Thyroid gland (tissue), 4 donors: ENCODE measurements around the gene DISC1. TPM values are rescaled to one million over a fixed set of nuclear protein-coding genes. Genes with fewer than 3 reads are reported as not detected.

Experiments used
- DNase-seq, 2 donors: peaks; one replicate each; pipeline ENCODE4 v3.0.0-alpha.2; 2019
- H3K27ac ChIP-seq, 3 donors: fragments of 200-600 bp; sonication (generic); 1 replicate in 2 of 3; 2 replicates in 1 of 3; pipeline ENCODE4 v1.5.1; 2016 to 2019; ENCODE audit warnings: mild to moderate bottlenecking in 1 of 3, moderate library complexity in 1 of 3
- H3K27me3 ChIP-seq: fragments of 200-600 bp; sonication (generic); one replicate; pipeline ENCODE4 v1.5.1; 2019
- H3K36me3 ChIP-seq, 2 donors: fragments of 200-600 bp; sonication (generic); one replicate each; pipeline ENCODE4 v1.5.1; 2016 to 2019
- H3K4me1 ChIP-seq, 2 donors: fragments of 200-600 bp; sonication (generic); one replicate each; pipeline ENCODE4 v1.5.1; 2017 to 2019
- H3K4me3 ChIP-seq, 3 donors: fragments of 200-600 bp; sonication (generic); replicated peaks in 1 of 3; 1 replicate in 2 of 3; 2 replicates in 1 of 3; pipeline ENCODE4 v1.5.1; 2016; ENCODE audit warnings: mild to moderate bottlenecking in 1 of 3
- H3K9me3 ChIP-seq: fragments of 200-600 bp; sonication (generic); one replicate; pipeline ENCODE4 v1.5.1; 2017
- POLR2A ChIP-seq, 2 donors: fragments of 450-650 bp; IDR thresholded peaks; one replicate each; pipeline ENCODE4 v1.6.1; 2017; ENCODE audit warnings: antibody characterized with exemption in 2 of 2, mild to moderate bottlenecking in 2 of 2, moderate library complexity in 1 of 2
- WGBS, 2 donors: methylation state at CpG; one replicate each; pipeline ENCODE4 v1.1.5; 2017; 5-methylcytosine and 5-hydroxymethylcytosine counted together
- intact Hi-C: fragments of 100-400 bp; cut with DNase I; formaldehyde crosslinking; loops from one replicate; pipeline ENCODE4 v1.15.1; 2023
- total RNA-seq, 4 donors: library from RNA; depleted of rRNA; stranded (reverse); fragments of >200 nt; gene quantifications; one replicate each; pipeline ENCODE4 v1.2.3, GENCODE V29; 2016
- TF ChIP-seq, protein P1 (sequence below), 6 experiments: fragments of 200-600 bp in 3 of 6; fragments of 450-650 bp in 3 of 6; sonication (generic) in 3 of 6; IDR thresholded peaks; one replicate each; pipeline ENCODE4 v1.5.1; 2016 to 2019; ENCODE audit warnings: antibody characterized with exemption in 6 of 6, mild to moderate bottlenecking in 2 of 6, inconsistent platforms in 1 of 6, moderate library complexity in 1 of 6

DISC1 gene
- total RNA-seq, 4 donors from 2014 or later: 6.9 to 17.7 (median 9.8) TPM

DNA sequence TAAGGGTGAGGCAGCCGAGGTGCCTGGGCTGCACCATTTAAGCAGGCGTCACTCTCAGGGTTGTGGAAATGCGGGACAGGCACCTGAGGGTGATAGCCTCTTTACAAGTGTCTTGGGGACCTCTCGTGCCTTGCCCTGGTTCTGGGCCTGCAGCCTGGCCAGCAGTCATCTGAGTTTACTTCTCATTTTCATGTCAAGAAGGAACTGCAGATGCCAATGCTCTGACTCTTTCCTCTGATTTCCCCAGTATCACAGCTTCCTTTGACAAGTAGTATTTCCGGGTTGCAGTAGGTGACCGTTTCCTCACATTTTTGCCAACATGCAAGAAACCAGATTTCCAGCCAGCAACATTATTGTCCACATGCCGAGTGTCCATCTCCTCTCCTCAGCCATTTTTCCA, 286.9 kb downstream of the DISC1 start:
- Histone ChIP-seq H3K27me3 (no peaks in the 10 kb centered on the region), H3K9me3 (no peaks in the 10 kb centered on the region), H3K4me3 (no peak overlapping the region), H3K36me3 (no peaks in the 10 kb centered on the region), H3K27ac (no peak overlapping the region), H3K4me1 (peaks cover 0 to 4% of the 10 kb centered on the region in 2 donors)
- TF ChIP-seq POLR2A (IDR thresholded peaks at IDR 0.05): no peak
- TF ChIP-seq, protein P1, sequence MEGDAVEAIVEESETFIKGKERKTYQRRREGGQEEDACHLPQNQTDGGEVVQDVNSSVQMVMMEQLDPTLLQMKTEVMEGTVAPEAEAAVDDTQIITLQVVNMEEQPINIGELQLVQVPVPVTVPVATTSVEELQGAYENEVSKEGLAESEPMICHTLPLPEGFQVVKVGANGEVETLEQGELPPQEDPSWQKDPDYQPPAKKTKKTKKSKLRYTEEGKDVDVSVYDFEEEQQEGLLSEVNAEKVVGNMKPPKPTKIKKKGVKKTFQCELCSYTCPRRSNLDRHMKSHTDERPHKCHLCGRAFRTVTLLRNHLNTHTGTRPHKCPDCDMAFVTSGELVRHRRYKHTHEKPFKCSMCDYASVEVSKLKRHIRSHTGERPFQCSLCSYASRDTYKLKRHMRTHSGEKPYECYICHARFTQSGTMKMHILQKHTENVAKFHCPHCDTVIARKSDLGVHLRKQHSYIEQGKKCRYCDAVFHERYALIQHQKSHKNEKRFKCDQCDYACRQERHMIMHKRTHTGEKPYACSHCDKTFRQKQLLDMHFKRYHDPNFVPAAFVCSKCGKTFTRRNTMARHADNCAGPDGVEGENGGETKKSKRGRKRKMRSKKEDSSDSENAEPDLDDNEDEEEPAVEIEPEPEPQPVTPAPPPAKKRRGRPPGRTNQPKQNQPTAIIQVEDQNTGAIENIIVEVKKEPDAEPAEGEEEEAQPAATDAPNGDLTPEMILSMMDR (IDR thresholded peaks at IDR 0.05): no peak
- intact Hi-C loops: no loop called here
- WGBS, 2 donors: 84 to 89% methylated on average over 7 of the region's 7 CpGs
- DNase-seq: no peak

DNA sequence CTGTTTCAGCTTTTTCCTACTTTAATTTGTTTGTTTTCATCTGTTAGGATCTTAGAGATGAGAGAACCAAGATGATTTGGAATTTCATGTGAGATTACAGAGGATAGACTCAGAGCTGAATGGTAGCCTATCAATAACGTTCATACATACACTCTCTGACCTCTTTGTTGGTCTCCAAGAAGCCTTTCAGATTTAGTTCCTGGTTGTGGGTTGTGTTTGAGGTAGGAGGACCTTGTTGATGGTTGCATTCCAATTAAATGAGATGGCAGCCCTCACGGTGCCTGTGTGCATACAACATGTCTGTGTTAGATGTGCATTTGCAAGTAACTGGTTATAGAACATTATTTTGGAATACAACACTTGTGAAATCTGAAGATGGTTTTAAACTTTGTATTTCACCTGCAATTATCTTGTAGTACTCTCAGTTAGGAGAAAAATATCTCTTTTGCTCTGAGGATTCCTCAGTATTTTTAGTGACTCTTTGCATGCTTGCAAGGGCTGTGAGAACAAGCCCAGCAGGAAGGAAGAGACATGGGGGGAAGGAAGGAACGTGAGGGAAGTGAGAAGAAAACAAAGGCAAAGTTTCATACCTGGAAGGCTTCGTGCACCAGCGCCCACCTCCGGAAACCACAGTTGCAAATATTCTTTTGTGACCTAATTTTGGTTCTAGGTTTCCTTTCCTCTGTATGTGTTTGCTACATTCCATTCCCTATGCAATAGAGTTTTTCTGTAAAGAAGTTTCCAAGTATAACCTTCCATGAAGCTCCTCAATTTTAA, 291.8 kb downstream of the DISC1 start:
- intact Hi-C loops: no loop called here
- WGBS, 2 donors: 58 to 63% methylated on average over 6 of the region's 6 CpGs
- Histone ChIP-seq H3K9me3 (no peaks in the 10 kb centered on the region), H3K36me3 (no peaks in the 10 kb centered on the region), H3K27me3 (no peaks in the 10 kb centered on the region), H3K4me3 (no peak overlapping the region), H3K27ac (no peak overlapping the region), H3K4me1 (peaks cover 0 to 12% of the 10 kb centered on the region in 2 donors)
- TF ChIP-seq, protein P1 (IDR thresholded peaks at IDR 0.05): no peak
- no peak for TF ChIP-seq POLR2A (IDR thresholded peaks at IDR 0.05)
- no peak for DNase-seq

DNA sequence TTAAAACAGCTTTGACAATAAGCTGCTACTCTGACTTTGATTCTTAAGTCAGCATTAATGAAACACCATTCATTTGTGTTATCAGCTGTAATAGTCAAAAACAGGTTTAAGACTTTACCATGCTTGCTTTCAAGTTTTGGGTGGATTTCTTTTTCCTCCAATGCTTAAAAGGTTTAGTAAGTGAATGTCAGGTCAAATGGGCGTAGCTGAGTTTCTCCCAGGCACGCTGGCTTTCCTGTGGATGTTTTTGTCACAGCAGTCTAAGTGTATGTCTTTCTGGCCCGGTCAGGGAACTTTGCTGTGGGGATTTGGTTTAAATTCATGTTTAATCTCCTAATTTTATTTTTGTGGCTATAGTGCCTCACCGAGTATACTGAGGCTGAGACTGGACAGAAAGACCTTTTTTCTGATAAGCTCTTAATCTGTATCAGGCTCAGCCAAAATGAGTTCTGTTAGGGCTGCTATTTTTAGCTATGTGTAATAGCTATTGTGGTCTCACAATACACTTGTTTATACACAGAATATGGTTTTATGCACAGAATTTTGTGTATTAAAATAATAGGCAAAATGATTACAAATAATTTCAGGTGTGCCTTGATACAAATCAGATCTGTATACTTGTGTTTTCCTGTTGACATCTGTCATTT, 292.8 kb downstream of the DISC1 start:
- no peak for DNase-seq
- no peaks in the 10 kb centered on the region for H3K36me3 ChIP-seq
- no peak overlapping the region for H3K27ac ChIP-seq
- H3K9me3 ChIP-seq: no peaks in the 10 kb centered on the region
- peaks cover 0 to 12% of the 10 kb centered on the region in 2 donors for H3K4me1 ChIP-seq
- H3K4me3 ChIP-seq: no peak overlapping the region
- intact Hi-C loops: no loop called here
- no peaks in the 10 kb centered on the region for H3K27me3 ChIP-seq
- 62 to 70% methylated on average over 4 of the region's 4 CpGs for WGBS, 2 donors
- no peak for TF ChIP-seq POLR2A (IDR thresholded peaks at IDR 0.05)
- TF ChIP-seq, protein P1 (IDR thresholded peaks at IDR 0.05): no peak

GRCh38 chr1:231919886-231920285, 293.3 kb downstream of the DISC1 start:
- TF ChIP-seq, protein P1 (IDR thresholded peaks at IDR 0.05): no peak
- TF ChIP-seq POLR2A (IDR thresholded peaks at IDR 0.05): no peak
- no peak overlapping the region for H3K4me3 ChIP-seq
- WGBS, 2 donors: 71 to 72% methylated on average over 7 of the region's 7 CpGs
- no peak overlapping the region for H3K27ac ChIP-seq
- no peaks in the 10 kb centered on the region for H3K9me3 ChIP-seq
- peaks cover 0 to 12% of the 10 kb centered on the region in 2 donors for H3K4me1 ChIP-seq
- intact Hi-C loops: no loop called here
- no peaks in the 10 kb centered on the region for H3K36me3 ChIP-seq
- H3K27me3 ChIP-seq: no peaks in the 10 kb centered on the region
- DNase-seq: no peak
